Measurements from ENCODE around the gene TRIM75. TPM values are rescaled to one million over a fixed set of nuclear protein-coding genes. Genes with fewer than 3 reads are reported as not detected.
A peak's percentile ranks its signal among the peaks of the same experiment; 100 is the strongest.
"Not testable (repeated sequence)": the region's sequence is repeated elsewhere in the genome, so short reads cannot be mapped to it uniquely, and the experiment has no call there.

Gene TRIM75
- total RNA-seq, 1 donor from 2014 or later: not detected

GRCh38 chr4:165077034-165077578 lies 23.4 kb downstream of the TRIM75 start:
- no peak for DNase-seq

GRCh38 chr4:165079476-165079875 lies 25.8 kb downstream of the TRIM75 start:
- DNase-seq: peak; percentile 52

- not testable (repeated sequence) for DNase-seq
These were observed 31.1 kb downstream of the TRIM75 start for GRCh38 chr4:165084787-165085186.

- DNase-seq: no peak
These were observed 32.3 kb downstream of the TRIM75 start for GRCh38 chr4:165085946-165086345.

GRCh38 chr4:165088366-165088765 lies 34.7 kb downstream of the TRIM75 start:
- no peak for DNase-seq

GRCh38 chr4:165092187-165092586 lies 38.5 kb downstream of the TRIM75 start:
- not testable (repeated sequence) for DNase-seq

- no peak for DNase-seq
These were observed 41.2 kb downstream of the TRIM75 start for GRCh38 chr4:165094873-165095272.

- peak; percentile 24 for DNase-seq
These were observed 41.6 kb downstream of the TRIM75 start for GRCh38 chr4:165095291-165095690.

GRCh38 chr4:165096776-165097175 lies 43.1 kb downstream of the TRIM75 start:
- DNase-seq: peak; percentile 50

GRCh38 chr4:165101641-165102040 lies 48.0 kb downstream of the TRIM75 start:
- DNase-seq: no peak

GRCh38 chr4:165106518-165106917 lies 52.9 kb downstream of the TRIM75 start:
- no peak for DNase-seq

Small RNAs within 50 kb of the gene (small RNA-seq; reads per million reads assigned to genes)
- not detected for gene AC106872.12 (ENCODE audit: low replicate concordance)

Other genes starting within 250 kb of the TRIM75 start
- gene APELA, start 176.7 kb upstream of the TRIM75 start, total RNA-seq: not detected
- gene TRIM61, start 76.2 kb upstream of the TRIM75 start, total RNA-seq: 4.2 TPM
- not detected for gene TRIM60, start 21.9 kb upstream of the TRIM75 start, total RNA-seq
- 9.8 TPM for gene TMEM192, start 59.0 kb downstream of the TRIM75 start, total RNA-seq
- gene KLHL2, start 153.7 kb downstream of the TRIM75 start, total RNA-seq: 24.3 TPM

Measured in tongue (tissue), 3 donors.